ENCODE measurements around the gene DHX8.

DHX8 gene

GRCh38 chr17:43444223-43445008 lies 39.4 kb upstream of the DHX8 start:
- TF ChIP-seq CTCF (IDR thresholded peaks at IDR 0.05; ENCODE audit: low read depth, low read length, poor library complexity, severe bottlenecking), result no peak
- no peak for TF ChIP-seq EZH2phosphoT487 (IDR thresholded peaks at IDR 0.05; ENCODE audit: borderline replicate concordance, low read length)
- H3K27me3 ChIP-seq (ENCODE audit: control insufficient read depth, low read length), result 0 out of 2 replicates have a peak, but pooled peaks cover 3% of the 10 kb centered on the region
- no peaks in the 10 kb centered on the region for H4K20me1 ChIP-seq (ENCODE audit: control insufficient read depth, insufficient read depth, low read depth, low read length)
- H3K4me2 ChIP-seq (ENCODE audit: low read length), result no peak overlapping the region
- H3K4me3 ChIP-seq (ENCODE audit: low read length), result no peak overlapping the region
- no peak overlapping the region for H3K27ac ChIP-seq (ENCODE audit: low read depth, low read length)
- H3K9me2 ChIP-seq (replicated peaks; ENCODE audit: control insufficient read depth, low read length), result no peaks in the 10 kb centered on the region
- H3K36me3 ChIP-seq (ENCODE audit: control insufficient read depth, low read length), result no peaks in the 10 kb centered on the region
- H3K79me2 ChIP-seq (ENCODE audit: control insufficient read depth, low read length), result no peaks in the 10 kb centered on the region
- H3K4me1 ChIP-seq (ENCODE audit: control insufficient read depth, low read length), result no peaks in the 10 kb centered on the region
- no peaks in the 10 kb centered on the region for H3F3A ChIP-seq (ENCODE audit: control insufficient read depth, insufficient read depth)
- H3K9me3 ChIP-seq (ENCODE audit: control insufficient read depth, insufficient read depth, low read length), result no peaks in the 10 kb centered on the region

GRCh38 chr17:43445009-43445589 lies 38.7 kb upstream of the DHX8 start:
- Histone ChIP-seq H3F3A (ENCODE audit: control insufficient read depth, insufficient read depth) (no peaks in the 10 kb centered on the region), H3K36me3 (ENCODE audit: control insufficient read depth, low read length) (no peaks in the 10 kb centered on the region), H3K27me3 (ENCODE audit: control insufficient read depth, low read length) (0 out of 2 replicates have a peak, but pooled peaks cover 3% of the 10 kb centered on the region), H4K20me1 (ENCODE audit: control insufficient read depth, insufficient read depth, low read depth, low read length) (no peaks in the 10 kb centered on the region), H3K4me2 (ENCODE audit: low read length) (no peak overlapping the region), H3K79me2 (ENCODE audit: control insufficient read depth, low read length) (no peaks in the 10 kb centered on the region), H3K4me1 (ENCODE audit: control insufficient read depth, low read length) (no peaks in the 10 kb centered on the region), H3K4me3 (ENCODE audit: low read length) (no peak overlapping the region), H3K9me2 (replicated peaks; ENCODE audit: control insufficient read depth, low read length) (no peaks in the 10 kb centered on the region), H3K27ac (ENCODE audit: low read depth, low read length) (no peak overlapping the region), H3K9me3 (ENCODE audit: control insufficient read depth, insufficient read depth, low read length) (no peaks in the 10 kb centered on the region)
- TF ChIP-seq EZH2phosphoT487 (IDR thresholded peaks at IDR 0.05; ENCODE audit: borderline replicate concordance, low read length), result no peak
- no peak for TF ChIP-seq CTCF (IDR thresholded peaks at IDR 0.05; ENCODE audit: low read depth, low read length, poor library complexity, severe bottlenecking)

GRCh38 chr17:43446773-43447172 lies 37.0 kb upstream of the DHX8 start:
- Histone ChIP-seq H3K9me2 (replicated peaks; ENCODE audit: control insufficient read depth, low read length) (no peaks in the 10 kb centered on the region), H3F3A (ENCODE audit: control insufficient read depth, insufficient read depth) (no peaks in the 10 kb centered on the region), H3K4me2 (ENCODE audit: low read length) (no peak overlapping the region), H3K27me3 (ENCODE audit: control insufficient read depth, low read length) (0 out of 2 replicates have a peak, but pooled peaks cover 3% of the 10 kb centered on the region), H3K4me1 (ENCODE audit: control insufficient read depth, low read length) (no peaks in the 10 kb centered on the region), H3K36me3 (ENCODE audit: control insufficient read depth, low read length) (no peaks in the 10 kb centered on the region), H4K20me1 (ENCODE audit: control insufficient read depth, insufficient read depth, low read depth, low read length) (no peaks in the 10 kb centered on the region), H3K27ac (ENCODE audit: low read depth, low read length) (no peak overlapping the region), H3K4me3 (ENCODE audit: low read length) (no peak overlapping the region), H3K9me3 (ENCODE audit: control insufficient read depth, insufficient read depth, low read length) (no peaks in the 10 kb centered on the region), H3K79me2 (ENCODE audit: control insufficient read depth, low read length) (no peaks in the 10 kb centered on the region)
- TF ChIP-seq CTCF (IDR thresholded peaks at IDR 0.05; ENCODE audit: low read depth, low read length, poor library complexity, severe bottlenecking) (no peak), EZH2phosphoT487 (IDR thresholded peaks at IDR 0.05; ENCODE audit: borderline replicate concordance, low read length) (no peak)
